ENCODE measurements around the gene PAGE4.

The PAGE4 gene

DNA sequence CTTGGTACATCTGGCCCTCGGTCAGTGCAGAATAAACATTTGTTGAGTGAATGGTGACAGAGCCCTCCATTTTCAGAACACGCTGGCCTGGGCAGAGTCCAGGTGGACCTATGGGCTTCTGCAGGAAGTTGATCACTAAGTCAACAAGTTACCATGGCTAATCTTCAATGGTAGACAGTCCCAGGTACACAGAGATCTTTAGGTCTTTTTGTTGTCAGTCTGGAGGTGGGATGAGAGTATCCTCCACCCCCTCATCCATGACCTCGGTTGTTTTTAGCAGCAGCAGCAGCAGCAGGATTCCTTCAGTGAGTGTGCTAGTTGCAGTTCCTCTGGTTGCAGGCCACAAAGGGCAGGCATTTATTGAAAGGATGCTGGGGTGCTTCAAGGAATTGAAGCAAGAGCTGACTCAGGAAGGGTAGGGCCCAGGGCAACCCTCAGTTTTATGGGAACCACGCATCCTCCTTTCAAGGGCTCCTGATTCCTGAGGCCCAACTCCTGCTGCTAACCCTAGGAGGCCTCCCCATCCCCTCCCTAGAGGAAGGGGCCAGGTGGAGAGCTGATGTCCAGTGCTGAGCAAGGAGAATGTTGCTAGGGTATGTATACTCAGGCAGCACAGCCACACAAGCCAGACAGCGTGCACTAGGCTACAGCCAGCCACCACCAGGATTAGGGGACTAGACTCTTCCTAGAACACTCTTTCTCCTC is 48.4 kb downstream of the PAGE4 start:
- DNase-seq = no peak

DNA sequence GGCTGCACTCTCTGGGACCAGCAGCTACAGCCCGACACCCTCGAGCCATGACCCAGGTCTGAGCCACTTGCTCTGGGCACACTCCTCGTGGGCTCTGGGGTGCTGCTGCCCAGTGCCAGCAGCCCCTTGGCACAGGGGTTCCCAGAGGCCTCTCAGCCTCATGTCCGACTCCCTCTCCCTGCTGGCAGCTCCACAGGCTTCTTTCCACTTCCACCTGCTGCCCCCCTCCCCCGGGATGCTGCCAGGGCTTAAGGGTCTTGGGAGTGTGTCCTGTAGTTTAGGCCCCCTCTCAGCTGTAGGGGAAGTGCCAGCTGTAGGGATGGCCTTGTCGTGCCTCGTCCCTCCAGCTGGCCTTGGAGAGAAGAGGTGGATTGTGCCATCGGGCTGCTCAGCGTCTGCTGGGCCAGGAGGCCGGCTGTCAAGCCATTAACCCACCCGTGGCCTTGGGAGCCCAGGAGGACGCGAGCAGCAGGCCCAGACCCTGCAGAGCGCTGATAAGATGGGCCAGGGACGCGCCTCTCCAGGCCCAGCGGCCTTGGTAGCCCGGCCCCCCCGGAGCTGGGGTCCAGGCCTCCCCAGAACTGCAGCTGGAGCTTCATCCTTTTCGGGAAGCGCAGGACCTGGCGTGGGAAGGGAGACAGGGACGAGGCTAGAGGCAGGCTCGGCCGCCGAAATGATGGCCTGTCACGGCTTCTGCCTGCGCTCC is 49.2 kb downstream of the PAGE4 start:
- DNase-seq = no peak

DNA sequence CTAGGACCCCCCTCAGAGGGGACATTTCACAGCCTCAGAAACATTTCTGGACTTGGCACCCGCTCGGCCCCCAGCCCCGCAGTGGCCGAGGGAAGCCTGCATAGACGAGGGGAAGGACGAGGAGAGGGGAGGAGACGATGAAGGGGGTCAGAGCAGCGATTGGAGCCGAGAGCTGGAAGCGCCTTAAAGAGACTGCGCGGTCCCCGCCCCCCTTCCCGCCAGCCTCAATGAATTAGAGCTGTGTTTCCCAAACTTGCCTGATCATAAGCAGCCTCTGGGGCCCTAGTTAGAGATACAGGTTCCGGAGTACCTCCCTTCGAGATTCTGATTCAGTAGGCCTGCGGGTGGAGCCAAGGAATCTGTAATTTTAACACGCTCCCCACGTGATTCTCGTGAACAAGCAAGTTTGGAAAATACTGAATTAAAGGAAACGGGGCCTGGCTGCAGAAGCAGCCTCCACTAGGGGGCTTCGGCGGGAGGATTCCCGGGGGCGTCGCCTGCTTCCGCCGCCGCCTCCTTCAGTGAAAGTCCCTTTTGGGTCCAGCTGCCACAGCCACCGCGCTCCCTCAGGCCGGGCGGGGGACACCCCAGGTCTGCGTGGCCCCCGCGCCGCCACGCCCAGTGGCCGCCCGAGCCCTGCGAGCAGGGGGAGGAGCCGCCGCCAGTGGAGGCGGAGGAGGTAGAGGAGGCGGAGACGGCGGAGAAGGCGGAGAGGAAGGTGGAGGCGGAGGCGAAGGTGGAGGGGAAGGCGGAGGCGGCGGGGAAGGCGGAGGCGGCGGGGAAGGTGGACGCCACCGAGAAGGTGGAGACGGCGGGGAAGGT is 49.9 kb downstream of the PAGE4 start, which contains the start of gene USP27X:
USP27X (plus strand) TSS at position 651 of the 822 bp plus-strand sequence. CDS start 824 bp downstream, outside the sequence.
- DNase-seq = peak; percentile 84

DNA sequence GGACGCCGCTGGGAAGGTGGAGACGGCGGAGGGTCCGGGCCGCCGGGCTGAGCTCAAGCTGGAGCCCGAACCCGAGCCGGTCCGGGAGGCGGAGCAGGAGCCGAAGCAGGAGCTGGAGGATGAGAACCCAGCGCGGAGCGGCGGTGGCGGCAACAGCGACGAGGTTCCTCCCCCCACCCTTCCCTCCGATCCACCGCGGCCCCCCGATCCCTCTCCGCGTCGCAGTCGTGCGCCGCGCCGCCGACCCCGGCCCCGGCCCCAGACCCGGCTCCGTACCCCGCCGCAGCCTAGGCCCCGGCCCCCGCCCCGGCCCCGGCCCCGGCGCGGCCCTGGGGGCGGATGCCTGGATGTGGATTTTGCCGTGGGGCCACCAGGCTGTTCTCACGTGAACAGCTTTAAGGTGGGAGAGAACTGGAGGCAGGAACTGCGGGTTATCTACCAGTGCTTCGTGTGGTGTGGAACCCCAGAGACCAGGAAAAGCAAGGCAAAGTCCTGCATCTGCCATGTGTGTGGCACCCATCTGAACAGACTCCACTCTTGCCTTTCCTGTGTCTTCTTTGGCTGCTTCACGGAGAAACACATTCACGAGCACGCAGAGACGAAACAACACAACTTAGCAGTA is 50.7 kb downstream of the PAGE4 start:
- DNase-seq = no peak

- DNase-seq = no peak
These were observed 51.6 kb downstream of the PAGE4 start for GRCh38 chrX:49880668-49881067.
